NCI-H526 treated with DMSO at 0.1 percent for 48 hours (cell line): Measurements from ENCODE around the gene BAZ1A.
"Not testable (repeated sequence)": the region's sequence is repeated elsewhere in the genome, so short reads cannot be mapped to it uniquely, and the experiment has no call there.

ENCODE experiments used
- DNase-seq: peaks from one replicate; lab custom pipeline; 2025; lab: John Stamatoyannopoulos, UW

Gene BAZ1A

DNA sequence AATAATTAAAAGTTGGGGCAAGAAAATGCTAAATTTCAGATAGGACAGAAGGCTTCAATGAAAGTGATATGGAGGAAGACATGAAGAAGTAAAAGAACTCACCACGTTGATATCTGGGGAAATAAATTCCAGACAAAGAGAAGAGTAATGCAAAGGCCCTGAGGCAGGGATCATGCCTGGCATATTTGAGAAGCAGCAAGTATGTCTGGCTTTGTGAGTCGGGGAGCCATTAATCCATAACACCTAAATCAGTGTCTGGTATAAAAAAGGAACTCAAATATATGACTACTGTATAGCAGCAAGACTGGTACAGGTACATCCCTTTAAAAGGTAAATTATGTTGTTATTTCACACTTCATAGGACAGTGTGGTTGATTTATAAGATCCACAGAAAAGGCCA is 16.4 kb downstream of the BAZ1A start:
- no peak for DNase-seq

DNA sequence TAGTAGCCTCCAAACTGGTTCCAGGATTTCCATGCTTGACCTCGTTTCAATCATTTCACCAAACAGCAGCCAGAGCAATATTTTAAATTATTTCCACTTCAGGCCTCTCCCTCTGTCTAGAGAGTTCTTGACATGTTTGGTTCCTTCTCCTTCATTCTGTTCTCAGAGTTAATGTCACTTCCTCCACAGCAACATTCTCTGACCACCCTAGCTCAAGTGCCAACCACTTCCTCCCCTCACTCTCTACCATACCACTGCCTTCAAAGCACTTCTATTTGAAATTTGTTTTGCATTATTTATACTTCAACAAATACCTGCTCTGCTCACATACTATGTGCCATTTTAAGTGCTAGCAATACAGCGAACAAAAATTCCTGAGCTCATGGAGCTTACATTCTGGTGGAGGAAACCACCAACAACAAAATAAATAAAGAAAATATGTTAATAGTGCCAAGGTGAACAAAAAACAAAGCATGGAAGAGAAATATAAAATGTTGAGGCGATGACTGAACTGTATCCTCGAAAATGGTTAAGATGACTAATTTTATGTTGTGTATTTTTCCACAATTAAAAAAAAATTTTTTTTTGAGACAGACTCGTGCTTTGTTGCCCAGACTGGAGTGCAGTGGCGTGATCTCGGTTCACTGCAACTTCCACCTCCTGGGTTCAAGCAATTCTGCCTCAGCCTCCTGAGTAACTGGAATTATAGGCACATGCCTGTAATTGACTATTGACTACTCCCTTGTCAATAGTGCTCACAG is 17.3 kb downstream of the BAZ1A start:
- no peak for DNase-seq

DNA sequence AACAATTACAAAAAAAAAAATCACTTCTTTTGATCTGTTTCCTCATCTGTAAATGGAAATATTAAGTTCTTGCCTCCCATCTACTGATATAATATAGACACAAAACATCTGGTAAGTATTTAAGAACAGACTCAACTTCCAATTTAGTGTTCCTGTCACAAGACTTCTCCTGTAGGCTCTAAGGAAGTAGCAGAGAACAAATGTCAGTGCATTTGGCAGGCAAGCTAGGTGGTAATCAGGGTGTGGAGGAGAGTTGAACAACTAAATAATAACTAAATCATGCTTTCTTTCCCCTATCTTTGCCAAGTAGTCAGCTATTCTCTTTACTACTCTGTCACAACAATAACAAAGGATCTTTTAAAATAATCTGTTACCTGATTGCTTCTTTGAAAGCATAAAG is 22.1 kb downstream of the BAZ1A start:
- DNase-seq = no peak

DNA sequence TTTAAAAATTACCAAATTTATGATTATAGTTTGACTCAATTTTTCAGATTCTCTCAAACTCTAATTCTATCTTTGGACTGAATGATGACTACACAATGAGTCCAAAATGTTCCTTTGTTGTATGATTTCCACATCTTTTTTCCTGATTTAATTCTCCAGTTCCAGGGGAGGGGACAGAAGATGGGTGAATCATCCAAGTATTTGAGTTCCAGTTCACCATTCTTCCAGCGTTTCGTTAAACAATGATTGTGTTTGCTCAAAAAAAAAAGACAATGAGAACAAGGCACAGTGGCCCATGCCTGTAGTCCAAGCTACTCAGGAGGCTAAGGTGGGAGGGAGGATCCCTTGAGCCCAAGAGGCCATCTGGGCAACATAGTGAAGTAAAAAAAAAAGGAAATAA is 23.8 kb downstream of the BAZ1A start:
- DNase-seq = no peak

DNA sequence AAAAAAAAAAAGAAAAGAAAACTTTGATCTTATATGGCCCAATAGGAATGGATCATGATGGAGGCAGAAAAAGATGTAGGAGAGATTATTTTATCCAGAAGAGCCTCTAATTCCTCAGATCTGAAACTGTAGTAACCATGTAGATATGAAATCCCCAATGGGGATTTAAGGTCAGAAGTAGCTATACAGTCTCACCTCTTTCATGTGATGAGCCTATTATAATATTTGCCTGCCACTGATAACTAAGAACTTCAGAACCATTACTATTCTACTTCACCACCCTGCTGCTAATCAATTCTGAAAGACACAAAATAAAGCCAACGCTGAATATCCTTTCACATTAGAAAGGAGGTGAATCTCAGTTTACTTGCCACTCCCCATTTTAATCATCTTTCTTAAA is 29.3 kb downstream of the BAZ1A start:
- DNase-seq = no peak

DNA sequence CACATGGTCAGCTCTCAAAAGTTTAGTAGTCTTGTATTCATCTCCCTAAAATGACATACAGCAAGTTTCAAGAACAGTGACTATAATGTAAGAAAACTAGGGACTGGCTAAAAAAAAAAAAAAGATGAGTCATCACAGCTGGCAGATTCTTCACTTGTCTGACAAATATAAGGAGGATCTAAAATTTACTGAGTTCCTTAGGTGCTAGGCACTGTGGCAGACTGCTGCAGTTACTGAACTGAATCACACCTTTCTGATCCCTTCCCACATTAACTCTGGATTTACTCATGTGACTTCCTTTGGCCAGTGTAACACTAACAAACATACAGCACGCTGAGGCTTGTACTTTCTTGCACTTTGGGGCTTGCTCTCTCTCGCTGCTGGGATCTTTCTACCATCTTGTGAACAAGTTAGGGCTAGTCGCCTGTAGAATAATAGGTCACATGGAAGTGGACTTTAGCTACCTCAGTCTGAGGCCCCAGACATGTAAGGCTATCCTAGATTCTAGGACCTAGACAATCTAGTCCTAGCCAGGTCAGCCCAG is 32.1 kb downstream of the BAZ1A start:
- no peak for DNase-seq

DNA sequence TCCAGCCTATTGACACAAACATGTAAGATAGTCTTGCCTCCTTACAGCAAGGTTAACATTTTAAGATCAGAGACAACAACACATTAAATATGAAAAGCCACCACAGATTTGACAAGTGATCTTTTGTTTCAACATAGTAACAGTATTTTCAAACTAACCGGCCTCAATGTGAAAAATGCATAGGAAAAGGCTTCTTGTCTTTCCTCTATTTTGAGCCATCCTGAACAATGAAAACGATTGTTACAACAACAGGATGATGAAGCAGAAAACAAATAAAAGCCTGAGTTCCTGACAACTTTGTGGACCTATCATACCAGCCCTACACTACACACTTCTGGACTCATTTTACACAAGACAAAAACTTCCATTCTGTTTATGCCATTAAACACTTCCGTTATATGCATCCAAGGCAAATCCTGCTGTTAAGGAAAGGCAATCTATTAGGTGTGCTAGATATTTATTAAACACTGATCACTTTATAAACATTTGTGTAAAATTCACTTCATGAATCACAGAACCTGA is 37.3 kb downstream of the BAZ1A start:
- no peak for DNase-seq

DNA sequence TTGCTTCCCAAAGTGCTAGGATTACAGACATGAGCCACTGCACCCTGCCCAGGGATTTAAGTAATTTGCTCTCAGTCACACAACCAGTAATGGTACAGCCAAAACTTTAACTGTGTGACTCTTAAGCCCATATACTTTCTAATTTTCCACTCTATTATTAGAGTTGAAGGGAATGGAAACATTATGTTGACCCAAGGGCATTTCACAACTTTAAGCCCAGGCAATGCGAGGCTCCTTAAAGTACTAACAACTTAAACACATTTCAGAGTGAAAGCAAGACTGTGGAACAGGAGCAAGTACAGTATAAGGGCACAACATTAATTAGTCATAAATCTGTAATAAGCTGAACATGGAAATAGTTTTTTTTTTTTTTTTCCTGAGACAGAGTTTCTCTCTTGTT is 39.8 kb downstream of the BAZ1A start:
- DNase-seq = no peak

DNA sequence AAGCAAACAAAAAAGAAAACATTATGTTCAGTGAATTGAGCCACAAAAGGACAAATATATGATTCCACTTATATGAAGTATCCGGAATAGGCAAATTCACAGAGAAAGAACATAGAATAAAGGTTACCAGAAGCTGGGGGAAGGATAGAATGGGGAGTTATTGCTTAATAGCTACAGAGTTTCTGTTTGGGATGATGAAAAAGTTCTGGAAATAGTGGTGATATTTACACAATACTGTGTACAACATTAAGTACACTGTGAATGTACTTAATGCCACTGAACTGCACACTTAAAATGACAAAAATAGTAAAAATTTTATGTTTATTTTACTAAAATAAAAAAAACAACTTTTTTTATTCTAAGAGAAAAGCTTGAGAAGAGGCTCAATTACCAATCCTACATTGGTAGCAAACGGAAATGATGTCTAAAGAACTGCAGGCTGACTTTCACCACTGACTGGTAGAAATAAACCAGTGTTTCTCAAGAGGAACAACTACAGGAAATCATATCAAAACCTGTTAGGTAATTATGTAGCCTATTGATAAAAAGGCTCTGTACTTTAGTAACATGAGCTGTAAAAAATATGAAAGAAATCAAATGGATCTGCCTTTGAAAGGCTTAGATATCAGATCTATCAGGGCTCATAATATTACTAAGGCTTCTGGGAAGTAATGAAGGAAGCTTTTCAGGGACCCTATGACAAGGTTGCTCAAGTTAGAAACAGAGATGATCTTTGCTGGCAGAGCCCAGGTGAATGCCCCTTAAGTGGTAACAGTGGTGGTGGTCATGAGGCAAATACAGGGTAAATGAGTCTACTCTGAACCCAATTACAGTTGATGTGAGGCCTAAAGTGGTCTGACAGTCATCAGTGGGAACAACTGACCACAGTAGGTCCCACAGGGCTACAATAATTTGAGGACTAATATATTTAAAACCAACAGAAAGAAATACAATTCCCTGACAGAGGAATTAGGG is 41.3 kb downstream of the BAZ1A start:
- DNase-seq = no peak

DNA sequence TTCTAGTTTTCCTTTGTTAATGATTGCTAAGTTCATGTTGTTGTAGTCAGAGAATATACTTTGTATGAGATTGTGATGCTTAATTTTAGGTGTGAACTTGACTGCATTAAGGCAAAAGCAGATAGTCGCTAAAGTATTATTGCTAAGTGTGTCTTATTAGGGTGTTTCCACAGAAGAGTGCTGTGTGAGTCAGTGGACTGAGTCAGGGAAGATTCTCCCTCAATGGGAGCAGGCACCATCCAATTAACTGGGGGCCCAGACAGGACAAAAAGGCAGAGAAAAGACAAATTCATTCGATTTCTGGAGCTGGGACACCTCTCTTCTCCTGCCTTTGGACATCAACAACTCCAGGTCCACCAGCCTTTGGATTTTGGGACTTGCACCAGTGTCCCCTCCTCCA is 48.5 kb downstream of the BAZ1A start:
- no peak for DNase-seq

DNA sequence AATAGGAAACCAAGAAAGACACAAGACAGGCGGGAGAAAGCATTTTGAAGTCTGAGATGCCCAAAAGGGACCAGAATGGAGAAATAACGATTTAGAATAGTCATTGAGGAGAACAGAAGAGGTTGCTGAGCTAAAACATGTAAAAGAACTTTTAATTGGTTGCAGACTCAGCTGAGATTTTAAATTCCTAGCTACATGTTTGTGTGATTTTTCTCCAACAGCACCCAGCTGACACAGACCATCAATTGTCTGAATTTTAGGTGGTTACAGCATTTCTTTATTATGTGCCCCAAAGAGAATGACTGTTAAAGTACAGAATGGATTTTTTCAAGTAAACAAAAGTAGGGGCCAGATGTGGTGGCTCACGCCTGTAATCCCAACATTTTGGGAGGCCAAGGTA is 50.3 kb downstream of the BAZ1A start:
- no peak for DNase-seq

DNA sequence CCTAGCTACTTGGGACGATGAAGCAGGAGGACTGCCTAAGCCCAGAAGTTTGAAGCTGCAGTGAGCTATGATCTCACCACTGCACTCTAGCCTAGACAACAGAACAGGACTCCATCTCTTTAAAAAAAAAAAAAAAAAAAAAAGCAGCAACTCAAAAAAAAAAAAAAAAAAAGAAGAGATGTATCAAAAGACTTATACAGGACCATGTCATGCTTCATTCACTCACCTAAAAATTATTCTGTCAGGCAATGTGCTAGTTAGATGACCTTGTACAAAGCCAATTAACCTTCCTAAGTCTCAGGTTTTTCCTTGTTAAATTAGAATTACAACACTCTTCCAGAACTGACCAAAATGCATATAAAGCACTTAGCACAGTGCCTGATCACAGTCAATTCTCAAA is 50.9 kb downstream of the BAZ1A start:
- no peak for DNase-seq

DNA sequence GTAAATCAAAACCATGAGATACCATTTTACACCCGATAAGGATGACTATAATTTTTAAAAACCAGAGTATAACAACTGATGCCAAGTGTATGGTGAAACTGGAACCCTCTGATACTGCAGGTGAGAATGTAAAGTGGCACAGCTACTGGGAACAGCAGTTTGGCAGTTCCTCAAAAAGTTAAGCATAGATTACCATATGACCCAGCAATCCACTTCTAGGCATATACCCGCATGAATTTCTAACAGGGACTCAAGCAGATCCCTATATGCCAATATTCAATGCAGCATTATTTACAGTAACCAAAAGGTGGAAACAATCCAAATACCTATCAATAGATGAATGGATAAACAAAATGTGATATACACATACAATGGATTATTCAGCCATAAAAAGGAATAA is 57.4 kb downstream of the BAZ1A start:
- no peak for DNase-seq

DNA sequence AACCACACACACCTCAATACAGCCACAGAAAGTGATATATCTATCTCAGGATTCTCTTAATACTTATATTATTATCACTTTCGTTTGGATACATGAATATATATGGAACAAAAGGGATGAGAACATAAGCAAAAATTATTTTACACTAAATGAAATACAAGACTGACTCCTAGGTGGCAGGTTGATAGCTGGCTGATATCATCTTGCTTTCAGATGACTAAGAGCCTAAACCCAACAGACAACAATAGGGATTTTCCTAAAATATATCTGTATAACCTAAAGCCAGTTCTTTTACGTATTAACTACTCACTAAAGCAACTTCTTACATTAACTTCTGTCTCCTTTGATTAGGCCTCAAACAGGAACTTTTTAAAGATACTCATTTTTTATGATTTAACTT is 65.1 kb downstream of the BAZ1A start:
- DNase-seq = no peak

DNA sequence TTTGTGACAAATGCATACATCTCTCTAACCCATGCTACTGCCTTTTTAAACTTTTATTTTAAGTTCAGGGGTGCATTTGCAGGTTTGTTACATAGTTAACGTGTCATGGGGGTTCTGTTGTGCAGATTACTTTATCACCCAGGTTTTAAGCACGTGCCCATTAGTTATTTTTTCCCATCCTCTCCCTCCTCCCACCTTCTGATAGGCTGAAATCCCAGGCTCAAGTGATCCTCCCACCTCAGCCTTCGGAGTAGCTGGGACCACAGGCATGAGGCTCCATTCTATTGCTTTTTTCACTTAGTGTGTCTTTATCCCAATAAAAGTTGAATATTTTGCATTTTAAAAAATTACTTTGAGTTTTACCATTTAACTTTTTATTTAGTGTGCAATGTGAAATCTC is 68.9 kb downstream of the BAZ1A start:
- no peak for DNase-seq

DNA sequence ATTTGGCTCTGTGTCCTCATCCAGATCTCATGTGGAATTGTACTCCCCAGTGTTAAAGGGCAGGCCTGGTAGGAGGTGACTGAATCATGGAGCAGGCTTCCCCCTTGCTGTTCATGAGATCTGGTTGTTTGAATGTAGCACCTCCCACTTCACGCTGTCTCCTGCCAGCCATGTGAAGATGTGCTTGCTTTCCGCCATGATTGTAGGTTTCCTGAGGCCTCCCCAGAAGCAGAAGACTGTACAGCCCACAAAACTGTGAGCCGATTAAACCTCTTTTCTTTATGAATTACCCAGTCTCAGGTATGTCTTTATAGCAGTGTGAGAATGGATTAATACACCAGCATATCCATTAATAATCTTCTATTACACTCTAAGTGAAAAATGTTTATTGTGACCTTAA is 70.2 kb downstream of the BAZ1A start:
- no peak for DNase-seq

DNA sequence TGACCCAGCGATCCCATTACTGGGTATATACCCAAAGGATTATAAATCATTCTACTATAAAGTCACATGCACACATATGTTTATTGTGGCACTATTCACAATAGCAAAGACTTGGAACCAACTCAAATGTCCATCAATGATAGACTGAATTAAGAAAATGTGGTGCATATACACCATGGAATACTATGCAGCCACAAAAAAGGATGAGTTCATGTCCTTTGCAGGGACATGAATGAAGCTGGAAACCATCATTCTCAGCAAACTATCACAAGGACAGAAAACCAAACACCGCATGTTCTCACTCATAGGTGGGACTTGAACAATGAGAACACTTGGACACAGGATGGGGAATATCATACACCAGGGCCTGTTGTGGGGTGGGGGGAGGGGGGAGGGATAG is 76.3 kb downstream of the BAZ1A start:
- DNase-seq = not testable (repeated sequence)

DNA sequence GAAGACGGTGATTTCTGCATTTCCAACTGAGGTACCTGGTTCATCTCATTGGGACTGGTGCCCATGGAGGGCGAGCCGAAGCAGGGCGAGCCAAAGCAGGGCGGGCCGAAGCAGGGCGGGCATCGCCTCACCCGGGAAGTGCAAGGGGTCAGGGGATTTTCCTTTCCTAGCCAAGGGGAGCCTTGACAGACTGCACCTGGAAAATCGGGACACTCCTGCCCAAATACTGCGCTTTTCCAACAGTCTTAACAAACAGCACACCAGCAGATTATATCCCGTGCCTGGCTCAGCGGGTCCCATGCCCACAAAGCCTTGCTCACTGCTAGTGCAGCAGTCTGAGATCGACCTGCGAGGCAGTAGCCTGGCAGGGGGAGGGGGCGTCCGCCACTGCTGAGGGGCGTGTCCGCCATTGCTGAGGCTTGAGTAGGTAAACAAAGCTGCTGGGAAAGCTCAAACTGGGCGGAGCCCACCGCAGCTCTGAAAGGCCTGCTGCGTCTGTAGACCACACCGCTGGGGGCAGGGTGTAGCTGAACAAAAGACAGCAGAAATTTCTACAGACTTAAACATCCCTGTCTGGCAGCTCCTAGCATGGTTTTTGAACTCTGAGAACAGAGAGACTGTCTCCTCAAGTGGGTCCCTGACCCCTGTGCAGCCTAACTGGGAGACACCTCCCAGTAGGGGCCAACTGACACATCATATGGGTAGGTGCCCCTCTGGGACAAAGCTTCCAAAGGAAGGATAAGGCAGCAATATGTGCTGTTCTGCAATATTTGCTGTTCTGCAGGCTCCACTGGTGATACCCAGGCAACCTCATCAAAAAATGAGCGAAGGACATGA is 77.2 kb downstream of the BAZ1A start:
- no peak for DNase-seq

DNA sequence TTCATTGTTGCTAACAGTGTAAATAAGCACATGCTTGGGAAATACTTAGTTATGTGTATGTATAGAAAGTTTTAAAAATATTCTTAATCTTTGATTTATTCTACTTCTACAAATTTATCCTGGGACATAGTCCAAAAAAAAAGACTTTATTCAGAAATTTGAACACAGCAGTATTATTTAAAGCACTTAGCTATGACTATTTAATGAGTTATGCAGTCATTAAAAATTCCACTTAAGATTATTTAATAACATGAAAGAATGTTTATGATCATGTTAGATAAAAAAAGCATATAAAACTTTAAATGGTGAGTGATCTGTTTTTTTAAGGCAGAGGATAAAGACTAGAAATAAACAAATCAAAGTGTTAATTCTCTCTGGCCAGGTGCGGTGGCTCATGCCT is 78.3 kb downstream of the BAZ1A start:
- no peak for DNase-seq

DNA sequence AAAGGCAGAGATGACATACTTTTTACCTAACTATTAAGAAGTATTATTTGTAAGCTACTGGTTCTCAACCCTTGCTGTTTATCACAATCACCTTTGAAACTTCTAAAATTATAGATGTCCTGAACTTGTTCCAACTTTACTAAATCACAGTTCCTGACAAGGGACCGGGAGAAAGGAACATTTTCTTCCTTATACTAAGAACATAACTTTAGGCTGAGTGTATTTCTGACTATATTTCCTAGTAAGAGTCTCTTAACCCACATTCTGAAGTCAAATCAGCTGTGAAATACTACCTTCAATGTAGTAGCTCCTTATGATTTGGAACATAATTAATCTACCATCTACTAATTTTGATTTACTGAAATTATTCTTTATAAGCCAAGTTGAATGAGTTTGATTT is 80.2 kb downstream of the BAZ1A start:
- DNase-seq = no peak

DNA sequence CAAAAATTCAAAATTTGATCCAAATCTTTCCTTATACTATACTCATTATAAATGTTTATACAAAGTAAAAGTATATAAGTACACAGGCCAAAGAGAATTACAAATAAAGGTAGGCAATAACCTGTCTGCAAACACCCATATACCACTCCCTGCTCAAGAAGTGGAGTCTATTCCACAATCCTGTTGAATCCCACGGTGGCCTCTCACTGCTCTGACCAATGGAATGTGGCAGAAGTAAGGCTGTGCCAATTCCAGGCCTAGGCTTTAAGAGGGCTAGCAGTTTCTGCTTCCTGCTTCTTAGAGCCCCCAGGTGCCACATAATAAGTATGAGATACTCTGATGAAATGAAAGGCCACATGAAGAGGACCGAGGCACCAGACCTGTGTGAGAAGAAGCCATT is 80.9 kb downstream of the BAZ1A start:
- no peak for DNase-seq

DNA sequence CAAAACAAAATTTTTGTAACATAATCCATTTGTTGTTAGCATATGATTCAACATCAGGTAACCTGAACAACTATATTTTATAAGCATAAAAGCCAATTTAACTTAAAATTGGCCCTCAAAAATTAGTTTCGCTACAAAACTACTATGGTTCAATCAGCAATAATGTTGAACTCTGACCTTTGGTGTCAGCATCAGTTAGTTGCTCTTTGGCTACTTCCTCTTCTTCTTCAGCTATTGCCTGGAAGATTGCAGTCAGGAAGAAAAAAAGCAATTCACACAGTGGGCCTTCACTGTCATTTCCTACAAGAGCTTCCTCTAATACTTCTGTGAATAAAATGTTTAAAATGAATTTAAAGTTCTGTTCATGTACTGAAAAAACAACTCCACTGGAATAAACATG is 82.6 kb downstream of the BAZ1A start:
- DNase-seq = no peak
